ENCODE data around the gene PGRMC1. TPM values are rescaled to one million over a fixed set of nuclear protein-coding genes. Genes with fewer than 3 reads are reported as not detected.
"Not testable (repeated sequence)": the region's sequence is repeated elsewhere in the genome, so short reads cannot be mapped to it uniquely, and the experiment has no call there.

The PGRMC1 gene
- total RNA-seq, 1 experiment from 2014 or later, result 253 TPM

DNA sequence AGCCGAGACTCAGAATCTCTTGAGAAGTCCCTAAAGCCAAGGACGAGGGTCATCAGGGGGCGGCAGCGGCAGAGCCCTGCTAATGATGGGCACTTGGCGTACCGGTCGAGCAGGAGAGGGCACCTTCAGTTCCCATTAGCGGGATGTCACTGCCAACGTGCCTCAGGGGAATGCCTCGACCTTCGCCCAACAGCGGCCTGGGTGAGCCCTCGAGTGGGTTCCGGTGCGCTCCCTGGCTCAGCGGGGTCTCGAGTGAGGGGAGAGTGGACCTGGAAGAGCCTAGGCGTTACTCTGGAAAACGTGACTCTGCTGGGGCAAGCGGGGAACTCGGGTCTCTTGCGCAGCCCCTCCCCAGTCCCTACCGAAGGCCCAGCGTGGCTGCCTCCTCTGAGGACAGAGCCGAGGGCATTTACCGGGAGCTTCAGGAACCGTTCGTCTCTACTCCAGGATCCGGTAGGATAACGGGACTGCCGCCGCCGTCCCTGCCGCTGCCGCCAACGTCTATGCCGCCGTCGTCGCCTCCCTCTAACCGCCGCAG lies 36.9 kb downstream of the PGRMC1 start:
- no peak for ATAC-seq
- TF ChIP-seq, protein P1, sequence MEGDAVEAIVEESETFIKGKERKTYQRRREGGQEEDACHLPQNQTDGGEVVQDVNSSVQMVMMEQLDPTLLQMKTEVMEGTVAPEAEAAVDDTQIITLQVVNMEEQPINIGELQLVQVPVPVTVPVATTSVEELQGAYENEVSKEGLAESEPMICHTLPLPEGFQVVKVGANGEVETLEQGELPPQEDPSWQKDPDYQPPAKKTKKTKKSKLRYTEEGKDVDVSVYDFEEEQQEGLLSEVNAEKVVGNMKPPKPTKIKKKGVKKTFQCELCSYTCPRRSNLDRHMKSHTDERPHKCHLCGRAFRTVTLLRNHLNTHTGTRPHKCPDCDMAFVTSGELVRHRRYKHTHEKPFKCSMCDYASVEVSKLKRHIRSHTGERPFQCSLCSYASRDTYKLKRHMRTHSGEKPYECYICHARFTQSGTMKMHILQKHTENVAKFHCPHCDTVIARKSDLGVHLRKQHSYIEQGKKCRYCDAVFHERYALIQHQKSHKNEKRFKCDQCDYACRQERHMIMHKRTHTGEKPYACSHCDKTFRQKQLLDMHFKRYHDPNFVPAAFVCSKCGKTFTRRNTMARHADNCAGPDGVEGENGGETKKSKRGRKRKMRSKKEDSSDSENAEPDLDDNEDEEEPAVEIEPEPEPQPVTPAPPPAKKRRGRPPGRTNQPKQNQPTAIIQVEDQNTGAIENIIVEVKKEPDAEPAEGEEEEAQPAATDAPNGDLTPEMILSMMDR (conservative IDR thresholded peaks at IDR 0.05; ENCODE audit: low read depth, low read length), result no peak
- TF ChIP-seq EZH2phosphoT487 (IDR thresholded peaks at IDR 0.05; ENCODE audit: borderline replicate concordance, low read length) (no peak), EZH2 (IDR thresholded peaks at IDR 0.05; ENCODE audit: low read length, unreplicated experiment) (no peak)
- no peaks in the 10 kb centered on the region for H3K9me3 ChIP-seq (ENCODE audit: low read length)
- no peaks in the 10 kb centered on the region for H3K36me3 ChIP-seq (ENCODE audit: low read depth, low read length)
- H3K4me1 ChIP-seq (ENCODE audit: insufficient read depth, low read length), result no peaks in the 10 kb centered on the region
- H4K20me1 ChIP-seq (ENCODE audit: low read length), result no peaks in the 10 kb centered on the region
- H3K27me3 ChIP-seq (ENCODE audit: low read length), result no peaks in the 10 kb centered on the region
- no peak overlapping the region for H3K27ac ChIP-seq (ENCODE audit: low read length)
- H3K79me2 ChIP-seq (ENCODE audit: low read length), result no peaks in the 10 kb centered on the region
- H3F3A ChIP-seq (ENCODE audit: low read length, unreplicated experiment), result no peaks in the 10 kb centered on the region
- BruUV-seq (replicated peaks), result no TSS peak
- H3K9ac ChIP-seq (ENCODE audit: low read length), result no peak overlapping the region
- intact Hi-C loops (cut with micrococcal nuclease), result no loop called here
- H3K4me2 ChIP-seq (ENCODE audit: low read length), result no peak overlapping the region
- no peak overlapping the region for H2AFZ ChIP-seq (ENCODE audit: low read length)
- DNase-seq, result no peak
- no peak overlapping the region for H3K4me3 ChIP-seq (ENCODE audit: low read length)
- no peaks in the 10 kb centered on the region for H3K9me2 ChIP-seq (replicated peaks; ENCODE audit: low read length)
- ChIA-PET CTCF (no interaction called here), POLR2A (ENCODE audit: unreplicated experiment) (no interaction called here)

DNA sequence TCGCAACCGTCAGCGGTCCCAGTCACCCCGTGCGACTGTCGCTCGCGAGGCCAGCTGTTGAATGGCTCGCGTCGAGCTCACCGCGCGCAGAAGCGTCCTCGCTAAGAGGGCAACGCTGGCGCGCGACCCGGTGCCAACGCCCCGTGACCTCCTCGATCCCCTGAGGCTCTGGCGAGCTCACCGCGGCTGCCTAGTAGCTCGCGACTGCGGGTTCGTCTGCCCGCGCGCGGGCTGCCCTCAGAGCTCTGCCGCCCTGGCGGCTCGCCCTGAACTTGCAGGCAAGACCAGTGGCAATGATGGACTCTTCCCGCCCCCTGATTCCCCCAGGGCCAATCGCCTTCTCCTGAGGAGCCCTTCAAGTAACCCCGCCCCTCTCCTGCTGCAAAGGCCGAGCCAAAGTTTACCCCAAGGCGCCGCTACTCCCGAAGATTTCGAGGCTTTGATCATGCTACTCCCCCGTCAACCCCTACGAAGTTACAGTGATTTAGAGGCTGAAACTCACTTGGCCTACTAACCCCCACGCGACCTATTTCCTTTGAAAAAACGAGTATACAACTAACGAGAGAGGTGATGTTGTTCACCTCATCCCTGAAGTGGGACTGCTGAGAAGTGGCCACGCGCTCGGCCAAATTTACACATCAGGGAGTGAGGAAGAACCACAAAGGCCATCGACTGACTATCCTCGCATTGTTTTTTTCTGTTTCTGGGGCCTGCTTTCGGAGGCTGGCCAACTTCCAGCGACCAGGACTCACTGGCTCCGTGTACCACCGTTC lies 37.5 kb downstream of the PGRMC1 start:
- Histone ChIP-seq H3K79me2 (ENCODE audit: low read length) (no peaks in the 10 kb centered on the region), H3K27me3 (ENCODE audit: low read length) (no peaks in the 10 kb centered on the region), H3K4me3 (ENCODE audit: low read length) (no peak overlapping the region), H4K20me1 (ENCODE audit: low read length) (no peaks in the 10 kb centered on the region), H3K36me3 (ENCODE audit: low read depth, low read length) (no peaks in the 10 kb centered on the region), H3K9ac (ENCODE audit: low read length) (no peak overlapping the region), H3K4me1 (ENCODE audit: insufficient read depth, low read length) (no peaks in the 10 kb centered on the region), H3K4me2 (ENCODE audit: low read length) (no peak overlapping the region), H2AFZ (ENCODE audit: low read length) (no peak overlapping the region), H3K9me2 (replicated peaks; ENCODE audit: low read length) (no peaks in the 10 kb centered on the region), H3K9me3 (ENCODE audit: low read length) (no peaks in the 10 kb centered on the region), H3K27ac (ENCODE audit: low read length) (no peak overlapping the region), H3F3A (ENCODE audit: low read length, unreplicated experiment) (no peaks in the 10 kb centered on the region)
- ChIA-PET POLR2A (ENCODE audit: unreplicated experiment) (no interaction called here), CTCF (no interaction called here)
- DNase-seq, result no peak
- ATAC-seq, result no peak
- no TSS peak for BruUV-seq (replicated peaks)
- intact Hi-C loops (cut with micrococcal nuclease), result no loop called here
- no peak for TF ChIP-seq EZH2 (IDR thresholded peaks at IDR 0.05; ENCODE audit: low read length, unreplicated experiment)
- TF ChIP-seq, protein P1 (conservative IDR thresholded peaks at IDR 0.05; ENCODE audit: low read depth, low read length), result no peak
- no peak for TF ChIP-seq EZH2phosphoT487 (IDR thresholded peaks at IDR 0.05; ENCODE audit: borderline replicate concordance, low read length)

DNA sequence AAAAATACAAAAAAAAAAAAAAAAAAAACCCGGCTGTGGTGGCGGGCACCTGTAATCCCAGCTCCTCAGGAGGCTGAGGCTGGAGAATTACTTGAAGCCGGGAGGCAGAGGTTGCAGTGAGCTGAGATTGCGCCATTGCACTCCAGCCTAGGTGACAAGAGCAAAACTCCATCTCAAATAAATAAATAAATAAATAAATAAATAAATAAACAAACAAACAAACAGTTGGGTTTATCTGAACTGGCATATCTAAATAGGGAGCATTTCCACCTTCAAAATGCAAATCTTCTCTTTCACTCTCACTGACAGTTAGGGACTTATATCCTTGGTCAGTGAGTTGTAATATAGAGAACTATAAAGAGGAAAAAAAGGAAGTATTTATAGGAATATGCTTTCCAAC lies 46.3 kb downstream of the PGRMC1 start:
- H3K9me2 ChIP-seq (replicated peaks; ENCODE audit: low read length); POLR2A ChIA-PET (ENCODE audit: unreplicated experiment); H3K9ac ChIP-seq (ENCODE audit: low read length); intact Hi-C loops (cut with micrococcal nuclease); H3K4me2 ChIP-seq (ENCODE audit: low read length); H3K4me3 ChIP-seq (ENCODE audit: low read length); H3F3A ChIP-seq (ENCODE audit: low read length, unreplicated experiment); H3K27ac ChIP-seq (ENCODE audit: low read length); H4K20me1 ChIP-seq (ENCODE audit: low read length); H3K79me2 ChIP-seq (ENCODE audit: low read length); H3K4me1 ChIP-seq (ENCODE audit: insufficient read depth, low read length); H2AFZ ChIP-seq (ENCODE audit: low read length); H3K9me3 ChIP-seq (ENCODE audit: low read length); H3K36me3 ChIP-seq (ENCODE audit: low read depth, low read length); CTCF ChIA-PET; H3K27me3 ChIP-seq (ENCODE audit: low read length); DNase-seq; BruUV-seq (replicated peaks); ATAC-seq: not testable (repeated sequence)

Data from PC-3 (cell line).